GM21367 (cell line): ENCODE data around the gene MTCL1.
"Not testable (repeated sequence)": the region's sequence is repeated elsewhere in the genome, so short reads cannot be mapped to it uniquely, and the experiment has no call there.

ENCODE experiments used
- ATAC-seq: cut with Tn5 transposase; IDR thresholded peaks from one replicate; pipeline ENCODE4 v1.9.1; 2021; ENCODE audit not compliant: unreplicated experiment

MTCL1 gene

DNA sequence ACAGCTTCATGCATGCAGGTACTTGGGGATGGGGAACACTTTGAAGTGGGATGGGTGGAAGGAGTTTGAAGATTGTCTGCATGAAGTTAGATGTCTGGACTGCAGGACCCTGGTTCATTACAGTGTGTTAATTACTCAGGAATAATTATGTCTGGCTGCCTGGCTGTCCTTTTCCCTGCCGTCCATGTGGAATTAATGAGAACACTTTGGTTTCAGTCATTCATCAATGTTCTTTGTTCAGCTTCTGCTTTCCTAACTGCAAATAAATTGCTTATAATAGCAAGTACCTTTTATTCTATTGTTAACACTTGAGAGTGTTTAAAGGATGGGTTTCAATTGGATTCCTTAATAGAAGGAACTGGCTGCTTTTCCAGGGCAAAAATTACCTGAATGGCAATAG lies 35.8 kb downstream of the MTCL1 start:
- ATAC-seq: no peak

GRCh38 chr18:8741532-8741931 lies 36.2 kb downstream of the MTCL1 start:
- ATAC-seq: no peak

GRCh38 chr18:8742387-8743361 lies 37.3 kb downstream of the MTCL1 start:
- no peak for ATAC-seq

GRCh38 chr18:8744038-8744437 lies 38.7 kb downstream of the MTCL1 start:
- ATAC-seq: no peak

DNA sequence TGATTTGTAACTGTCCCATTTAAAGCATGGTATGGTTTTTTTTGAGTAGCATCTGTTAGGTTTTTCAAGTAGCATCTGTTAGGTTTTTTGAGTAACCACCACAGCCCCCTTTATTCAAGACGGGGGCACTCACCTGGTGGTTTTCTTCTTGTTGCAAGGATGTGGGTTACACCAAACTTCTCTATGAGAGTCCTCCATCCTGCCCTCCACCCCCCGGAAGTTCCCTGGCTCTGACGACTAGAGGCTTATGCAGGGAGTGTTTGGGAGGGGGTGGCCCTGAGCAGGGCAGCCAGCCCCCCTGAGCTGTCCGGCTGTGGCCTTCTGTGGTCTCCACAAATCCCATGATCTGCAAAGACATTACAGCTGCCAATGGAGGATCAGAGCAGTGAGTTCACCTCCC lies 39.3 kb downstream of the MTCL1 start:
- ATAC-seq: no peak

GRCh38 chr18:8745355-8746014 lies 40.1 kb downstream of the MTCL1 start:
- no peak for ATAC-seq

- ATAC-seq: no peak
Measured at GRCh38 chr18:8747440-8747937, 42.1 kb downstream of the MTCL1 start.

DNA sequence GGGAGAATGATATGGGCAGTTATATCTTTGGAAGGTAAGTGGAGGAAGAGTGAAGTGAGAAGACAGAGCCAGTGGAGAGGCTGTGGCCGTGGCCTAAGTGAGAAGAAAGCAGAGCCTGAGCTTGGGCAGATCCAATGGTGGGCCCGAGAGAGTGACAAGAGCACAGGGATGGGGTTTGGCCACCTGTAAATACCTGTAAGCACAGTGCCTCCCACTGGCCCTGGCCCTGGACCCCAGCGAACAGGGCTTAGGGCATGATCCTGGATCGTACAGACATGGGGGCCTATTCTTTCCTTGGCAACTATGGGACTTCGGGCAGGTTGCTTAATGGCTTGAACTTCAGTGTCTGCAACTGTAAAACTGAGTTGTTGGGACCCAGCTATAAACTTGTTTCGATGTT lies 44.1 kb downstream of the MTCL1 start:
- no peak for ATAC-seq

DNA sequence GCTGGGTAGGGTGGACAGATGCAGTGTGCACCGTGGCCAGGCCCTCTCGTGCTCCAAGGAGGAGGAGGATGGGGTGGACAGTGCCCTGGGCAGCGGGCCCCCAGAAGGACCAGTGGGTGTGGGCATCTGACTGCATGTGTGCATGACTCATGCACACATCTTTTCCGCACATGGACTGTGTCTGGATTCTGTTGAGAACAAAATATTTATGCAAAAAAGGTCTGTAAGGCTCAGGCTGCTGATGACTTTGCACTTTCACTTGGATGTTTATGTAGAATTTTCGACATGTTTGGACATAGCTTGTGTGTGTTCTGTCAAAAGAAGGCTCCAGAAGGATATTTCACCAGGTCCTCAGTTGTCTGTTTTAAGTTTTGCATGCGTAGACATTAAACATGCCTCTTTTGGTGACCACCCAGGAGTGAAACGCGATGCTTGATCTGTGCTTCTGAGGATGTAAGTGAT lies 45.6 kb downstream of the MTCL1 start:
- ATAC-seq: no peak

DNA sequence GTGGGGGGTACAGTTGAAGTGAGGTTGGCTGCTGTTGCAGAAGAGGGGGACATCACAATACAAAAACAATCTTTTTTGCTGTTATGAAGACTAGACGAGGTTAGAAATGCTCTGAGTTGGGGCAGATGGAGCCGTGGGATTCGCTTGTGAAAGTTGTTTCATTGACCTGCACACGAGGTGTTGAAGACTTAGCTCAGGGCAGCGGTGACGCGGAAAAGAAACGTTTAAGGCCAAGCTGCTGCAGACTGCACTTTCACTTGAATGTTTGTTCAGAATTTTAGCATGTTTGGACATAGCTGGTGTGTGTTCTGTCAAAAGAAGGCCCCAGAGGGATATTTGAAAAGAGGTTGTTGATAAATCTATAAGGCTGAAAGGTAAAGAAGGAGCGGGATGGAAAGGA lies 46.3 kb downstream of the MTCL1 start:
- ATAC-seq: no peak

GRCh38 chr18:8752329-8752728 lies 47.0 kb downstream of the MTCL1 start:
- ATAC-seq: no peak

DNA sequence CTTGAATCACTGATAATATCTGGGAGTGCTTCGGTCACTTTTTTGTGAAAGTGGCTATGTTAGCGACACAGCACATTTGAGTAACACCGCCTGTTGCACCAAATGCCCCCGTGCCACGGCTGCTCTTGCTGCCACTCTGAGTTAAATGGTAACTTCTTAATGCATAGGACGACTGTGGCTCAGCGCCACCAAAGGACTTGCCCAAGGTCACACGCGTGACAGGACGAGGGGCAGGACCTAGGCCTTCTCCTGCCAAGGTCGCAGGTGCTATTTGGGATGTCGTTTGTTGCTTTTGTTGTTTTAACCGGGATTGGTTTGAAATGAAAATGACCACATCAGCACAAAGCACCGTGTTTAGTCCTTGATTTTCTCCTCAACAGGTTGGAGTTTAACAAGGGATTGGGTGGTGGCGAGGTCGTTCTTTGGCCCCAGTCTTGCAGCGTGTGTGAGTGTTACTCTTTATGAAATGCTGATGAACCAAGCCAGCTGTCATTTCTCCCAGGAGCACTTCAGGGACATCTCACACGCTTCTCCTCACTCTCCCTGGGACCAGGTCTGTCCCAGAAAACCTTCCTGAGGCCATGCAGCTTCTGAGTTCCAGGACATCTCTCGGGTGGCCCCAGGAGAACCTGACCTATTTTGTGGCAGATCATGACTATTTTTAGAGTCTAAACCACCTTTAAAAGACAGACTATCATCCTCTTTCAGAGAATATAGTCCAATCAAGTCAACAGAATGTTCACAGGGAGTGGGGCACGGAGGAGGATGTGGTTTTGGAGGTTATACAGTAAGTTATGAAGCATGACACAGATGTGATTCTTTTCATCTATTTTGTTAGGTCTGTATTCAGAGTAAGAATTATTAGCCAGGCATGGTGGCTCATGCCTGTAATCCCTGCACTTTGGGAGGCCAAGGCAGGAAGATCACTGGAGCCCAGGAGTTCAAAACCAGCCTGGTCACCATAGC lies 49.9 kb downstream of the MTCL1 start:
- peak; percentile 61 for ATAC-seq

DNA sequence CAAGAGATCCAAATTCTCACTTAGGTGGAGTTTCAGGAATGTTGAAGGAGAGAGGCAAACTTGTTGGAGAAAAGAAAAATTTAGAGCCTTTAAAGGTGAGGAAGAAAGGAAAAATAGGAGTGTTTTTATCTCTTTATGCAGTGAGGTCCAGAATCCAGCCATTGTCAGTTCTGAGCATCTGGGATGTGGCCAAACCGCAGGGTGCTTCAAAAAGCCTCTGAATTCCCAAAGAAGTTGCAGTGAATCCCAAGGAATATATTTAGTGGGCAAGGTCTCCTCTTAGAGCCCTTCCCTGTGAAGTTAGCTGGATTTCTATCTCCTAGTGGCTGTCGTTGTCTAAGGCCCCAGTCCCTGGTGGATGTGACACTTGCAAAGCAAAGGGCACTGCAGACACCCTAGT lies 51.2 kb downstream of the MTCL1 start:
- no peak for ATAC-seq

DNA sequence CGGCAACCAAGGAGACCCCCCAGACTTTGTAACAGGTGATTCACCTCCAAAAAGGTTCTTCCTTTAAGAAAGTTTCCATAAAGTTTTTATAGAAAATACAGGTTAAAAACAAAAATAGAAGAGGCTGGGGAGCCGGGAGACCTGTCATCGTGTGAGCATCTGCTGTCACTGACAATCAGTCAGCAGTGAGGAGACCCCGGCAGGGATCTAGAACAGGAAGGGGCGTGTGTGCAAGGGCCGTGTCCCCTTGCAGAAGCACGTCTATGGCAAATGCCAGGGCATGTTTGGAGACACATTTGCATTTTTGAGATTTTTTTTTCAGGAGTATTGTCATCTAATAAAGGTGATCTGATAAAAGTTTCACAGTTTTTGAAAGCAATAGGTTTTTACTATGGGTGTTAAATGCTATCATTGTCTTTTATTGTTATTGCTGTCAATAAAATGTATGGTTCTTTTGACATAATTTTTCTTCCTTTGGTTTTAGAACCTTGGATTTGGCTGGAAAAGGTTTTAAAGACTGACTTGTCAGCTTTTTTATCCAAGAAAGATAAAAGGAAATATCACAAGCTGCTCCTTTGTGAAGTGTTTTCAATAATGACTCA lies 52.1 kb downstream of the MTCL1 start:
- no peak for ATAC-seq

GRCh38 chr18:8758466-8758865 lies 53.1 kb downstream of the MTCL1 start:
- ATAC-seq: no peak

DNA sequence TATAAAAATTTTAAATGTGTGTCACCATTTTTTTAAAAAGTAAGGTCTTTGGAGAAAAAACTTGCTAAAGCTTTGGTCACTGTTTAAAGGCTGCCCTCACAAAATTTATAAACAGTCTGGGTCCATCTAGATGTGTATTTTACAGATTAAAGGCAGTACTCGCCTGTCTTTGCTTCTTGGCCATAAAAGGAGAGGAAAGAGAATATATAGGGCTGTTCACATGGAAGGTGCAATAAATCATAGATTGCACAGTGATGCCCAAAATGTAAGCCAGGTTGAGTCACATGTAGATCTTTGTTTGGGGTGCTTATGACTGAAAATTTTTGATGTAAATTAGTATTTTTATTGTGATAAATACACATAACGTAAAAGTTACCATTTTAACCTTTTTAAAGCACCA lies 55.6 kb downstream of the MTCL1 start:
- no peak for ATAC-seq

- ATAC-seq: not testable (repeated sequence)
Measured at GRCh38 chr18:8761535-8761934, 56.2 kb downstream of the MTCL1 start.

GRCh38 chr18:8762968-8763367 lies 57.6 kb downstream of the MTCL1 start:
- ATAC-seq: no peak

DNA sequence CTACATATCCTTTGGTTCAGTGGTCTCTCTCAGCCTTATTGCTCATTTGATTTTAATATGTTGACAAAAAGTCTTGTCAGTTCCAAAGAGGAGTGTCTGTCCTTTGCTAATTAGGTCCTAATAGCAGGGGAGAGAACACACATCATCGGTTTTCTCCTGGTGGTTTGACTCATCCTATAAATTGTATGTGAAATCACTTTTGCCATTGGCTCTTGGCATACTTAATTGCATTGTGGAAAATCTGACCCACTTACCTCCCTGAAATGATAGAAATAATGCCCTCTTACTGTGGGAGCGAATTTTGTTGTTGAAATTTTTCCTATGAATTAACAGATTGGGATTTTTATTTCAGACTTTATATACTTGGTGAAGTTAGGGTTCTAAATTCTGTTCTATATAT lies 58.3 kb downstream of the MTCL1 start:
- ATAC-seq: no peak

- no peak for ATAC-seq
Measured at GRCh38 chr18:8765783-8766463, 60.6 kb downstream of the MTCL1 start.
